NCI-H2171 treated with DMSO at 0.1 percent for 48 hours (cell line): ENCODE results near the gene RNF40.
A peak's percentile ranks its signal among the peaks of the same experiment; 100 is the strongest.
"Not testable (repeated sequence)": the region's sequence is repeated elsewhere in the genome, so short reads cannot be mapped to it uniquely, and the experiment has no call there.

Experiments
- DNase-seq: peaks from one replicate; lab custom pipeline; 2025; lab: John Stamatoyannopoulos, UW

Gene RNF40

GRCh38 chr16:30782486-30783279 lies 20.6 kb downstream of the RNF40 start:
- DNase-seq = no peak

- no peak for DNase-seq
These were observed 21.4 kb downstream of the RNF40 start for GRCh38 chr16:30783280-30784109.

- no peak for DNase-seq
These were observed 22.1 kb downstream of the RNF40 start for GRCh38 chr16:30784215-30784614.

- no peak for DNase-seq
These were observed 23.3 kb downstream of the RNF40 start for GRCh38 chr16:30785126-30786106.

GRCh38 chr16:30786115-30786935 lies 24.2 kb downstream of the RNF40 start:
- no peak for DNase-seq

- DNase-seq = peak; percentile 76
These were observed 25.0 kb downstream of the RNF40 start, which contains the start of gene ZNF629 for GRCh38 chr16:30786936-30787612. Gene ZNF629 (minus strand): TSS chr16:30787205. CDS start chr16:30784482, 2,723 bp downstream.

GRCh38 chr16:30787613-30788378 lies 25.7 kb downstream of the RNF40 start:
- no peak for DNase-seq

GRCh38 chr16:30793508-30794069 lies 31.5 kb downstream of the RNF40 start:
- DNase-seq = no peak

- no peak for DNase-seq
These were observed 32.5 kb downstream of the RNF40 start for GRCh38 chr16:30794634-30795033.

GRCh38 chr16:30797670-30798309 lies 35.7 kb downstream of the RNF40 start:
- DNase-seq = no peak

GRCh38 chr16:30802936-30803335 lies 40.8 kb downstream of the RNF40 start:
- DNase-seq = no peak

GRCh38 chr16:30805056-30805369 lies 42.9 kb downstream of the RNF40 start:
- no peak for DNase-seq

- DNase-seq = peak; percentile 69
These were observed 43.4 kb downstream of the RNF40 start for GRCh38 chr16:30805370-30806169.

GRCh38 chr16:30808146-30808545 lies 46.0 kb downstream of the RNF40 start:
- DNase-seq = no peak

GRCh38 chr16:30808890-30809426 lies 46.8 kb downstream of the RNF40 start:
- DNase-seq = not testable (repeated sequence)

- DNase-seq = not testable (repeated sequence)
These were observed 47.6 kb downstream of the RNF40 start for GRCh38 chr16:30809675-30810074.

- no peak for DNase-seq
These were observed 51.7 kb downstream of the RNF40 start for GRCh38 chr16:30813821-30814189.

GRCh38 chr16:30816769-30817168 lies 54.6 kb downstream of the RNF40 start:
- DNase-seq = no peak
